Fibroblast of peridontal ligament (primary cell): ENCODE results near the gene IREB2.
A peak's percentile ranks its signal among the peaks of the same experiment; 100 is the strongest.
"Not testable (repeated sequence)": the region's sequence is repeated elsewhere in the genome, so short reads cannot be mapped to it uniquely, and the experiment has no call there.

Source experiments
- DNase-seq: peaks from one replicate; pipeline ENCODE4 v3.0.0-alpha.2; 2010; ENCODE audit errors: extremely low read depth

IREB2 gene

GRCh38 chr15:78481917-78482316, 43.9 kb downstream of the IREB2 start:
- DNase-seq = no peak

GRCh38 chr15:78492872-78493271, 54.9 kb downstream of the IREB2 start:
- DNase-seq = peak; percentile 25

GRCh38 chr15:78501857-78502256, 63.8 kb downstream of the IREB2 start:
- no peak for DNase-seq

- no peak for DNase-seq
Measured at GRCh38 chr15:78502641-78503040, 64.6 kb downstream of the IREB2 start.

GRCh38 chr15:78506971-78507830, 69.2 kb downstream of the IREB2 start, which contains the start of gene HYKK:
TSS of gene HYKK (plus strand) at chr15:78507577. CDS start at chr15:78513089, 5,512 bp downstream.
- DNase-seq = peak; percentile 96

- DNase-seq = no peak
Measured at GRCh38 chr15:78507831-78508160, 69.8 kb downstream of the IREB2 start.

GRCh38 chr15:78508272-78508671, 70.3 kb downstream of the IREB2 start:
- no peak for DNase-seq

GRCh38 chr15:78509726-78510312, 71.8 kb downstream of the IREB2 start:
- no peak for DNase-seq

- not testable (repeated sequence) for DNase-seq
Measured at GRCh38 chr15:78520035-78520434, 82.0 kb downstream of the IREB2 start.

GRCh38 chr15:78524230-78524629, 86.2 kb downstream of the IREB2 start:
- DNase-seq = no peak

- no peak for DNase-seq
Measured at GRCh38 chr15:78527325-78527724, 89.3 kb downstream of the IREB2 start.

- DNase-seq = no peak
Measured at GRCh38 chr15:78533331-78533730, 95.3 kb downstream of the IREB2 start.

GRCh38 chr15:78536134-78536533, 98.1 kb downstream of the IREB2 start:
- peak; percentile 44 for DNase-seq

GRCh38 chr15:78537266-78537905, 99.4 kb downstream of the IREB2 start:
- peak; percentile 78 for DNase-seq

GRCh38 chr15:78538358-78538757, 100.3 kb downstream of the IREB2 start:
- no peak for DNase-seq

- not testable (repeated sequence) for DNase-seq
Measured at GRCh38 chr15:78539464-78540140, 101.6 kb downstream of the IREB2 start.

- peak; percentile 82 for DNase-seq
Measured at GRCh38 chr15:78540141-78540870, 102.3 kb downstream of the IREB2 start, which contains the start of gene PSMA4. TSS of gene PSMA4 (plus strand) at chr15:78540444. CDS start at chr15:78541928, 1,484 bp downstream.

- peak; percentile 45 for DNase-seq
Measured at GRCh38 chr15:78540871-78541743, 103.1 kb downstream of the IREB2 start.

GRCh38 chr15:78541744-78542034, 103.7 kb downstream of the IREB2 start:
- no peak for DNase-seq

- DNase-seq = no peak
Measured at GRCh38 chr15:78542647-78543046, 104.6 kb downstream of the IREB2 start.

GRCh38 chr15:78550194-78550593, 112.2 kb downstream of the IREB2 start:
- no peak for DNase-seq
